CD8-positive, alpha-beta memory T cell (primary cell): ENCODE data around the gene LRRC23. TPM values are rescaled to one million over a fixed set of nuclear protein-coding genes. Genes with fewer than 3 reads are reported as not detected.

Experiments
- CTCF ChIA-PET: fragments of 350-600 bp; sonication (Branson Sonifier 250); formaldehyde crosslinking; loops from one replicate; lab custom pipeline; 2021; ENCODE audit warnings: antibody characterized with exemption; lab: Charles Lee
- POLR2A ChIA-PET: fragments of 350-600 bp; sonication (Branson Sonifier 250); formaldehyde crosslinking; loops from one replicate; lab custom pipeline; 2021; ENCODE audit warnings: antibody characterized with exemption; lab: Charles Lee
- DNase-seq, 5 donors: peaks; one replicate each; pipeline versions ENCODE4 v3.0.0 to v3.0.0-alpha.2; 2020 to 2022; ENCODE audit warnings: mixed read lengths in 1 of 5
- H3K27ac ChIP-seq: one replicate; pipeline ENCODE4 v1.7.0; 2013; ENCODE audit warnings: low read depth, mild to moderate bottlenecking, low read length, moderate library complexity
- H3K27me3 ChIP-seq: 2 replicates; pipeline ENCODE4 v1.7.0; 2013; ENCODE audit warnings: low read length, mild to moderate bottlenecking; ENCODE audit not compliant: insufficient read depth, poor library complexity, severe bottlenecking
- H3K36me3 ChIP-seq: 2 replicates; pipeline ENCODE4 v1.7.0; 2013; ENCODE audit warnings: mild to moderate bottlenecking, low read length, moderate library complexity; ENCODE audit not compliant: insufficient read depth
- H3K4me1 ChIP-seq: 2 replicates; pipeline ENCODE4 v1.7.0; 2013; ENCODE audit warnings: mild to moderate bottlenecking, low read length, moderate library complexity; ENCODE audit not compliant: insufficient read depth
- H3K4me3 ChIP-seq: 2 replicates; pipeline ENCODE4 v1.7.0; 2013; ENCODE audit warnings: mild to moderate bottlenecking, low read length
- H3K9me3 ChIP-seq: 2 replicates; pipeline ENCODE4 v1.7.0; 2013; ENCODE audit warnings: mild to moderate bottlenecking, low read length
- H3K27ac Mint-ChIP-seq, 8 donors: one replicate each; pipeline ENCODE4 v1.8.0; 2020 to 2021; ENCODE audit warnings: mixed read lengths in 8 of 8, mild to moderate bottlenecking in 6 of 8, inconsistent platforms in 3 of 8, moderate library complexity in 3 of 8
- H3K27me3 Mint-ChIP-seq, 2 donors: one replicate each; pipeline ENCODE4 v1.8.0; 2020 to 2021; ENCODE audit warnings: mixed read lengths in 2 of 2, mild to moderate bottlenecking in 1 of 2, moderate library complexity in 1 of 2
- H3K36me3 Mint-ChIP-seq, 3 donors: one replicate each; pipeline ENCODE4 v1.8.0; 2020 to 2021; ENCODE audit warnings: mixed read lengths in 3 of 3, inconsistent platforms in 1 of 3, mild to moderate bottlenecking in 1 of 3
- H3K4me1 Mint-ChIP-seq, 3 donors: one replicate each; pipeline ENCODE4 v1.8.0; 2020 to 2021; ENCODE audit warnings: mixed read lengths in 3 of 3, inconsistent platforms in 1 of 3, mild to moderate bottlenecking in 1 of 3
- H3K4me3 Mint-ChIP-seq, 7 donors: one replicate each; pipeline ENCODE4 v1.8.0; 2020 to 2021; ENCODE audit warnings: mixed read lengths in 7 of 7, mild to moderate bottlenecking in 6 of 7, moderate library complexity in 4 of 7, inconsistent platforms in 2 of 7
- H3K9me3 Mint-ChIP-seq, 5 donors: one replicate each; pipeline ENCODE4 v1.8.0; 2020 to 2022; ENCODE audit warnings: mixed read lengths in 5 of 5, mild to moderate bottlenecking in 3 of 5, moderate library complexity in 2 of 5, inconsistent platforms in 1 of 5
- polyA plus RNA-seq: library from polyadenylated mRNA; unstranded; fragments of 300-500 nt; fragmentation: Illumina TruSeq; gene quantifications from one replicate; pipeline ENCODE4 v1.2.3, GENCODE V29; 2021
- total RNA-seq, 2 experiments: library from RNA; stranded (reverse); gene quantifications; one replicate each; pipeline ENCODE4 v1.2.3, GENCODE V29; 2021

The LRRC23 gene
- total and polyA plus RNA-seq, 3 experiments from 2014 or later, result 4.9 to 5.0 (median 5.0) TPM

DNA sequence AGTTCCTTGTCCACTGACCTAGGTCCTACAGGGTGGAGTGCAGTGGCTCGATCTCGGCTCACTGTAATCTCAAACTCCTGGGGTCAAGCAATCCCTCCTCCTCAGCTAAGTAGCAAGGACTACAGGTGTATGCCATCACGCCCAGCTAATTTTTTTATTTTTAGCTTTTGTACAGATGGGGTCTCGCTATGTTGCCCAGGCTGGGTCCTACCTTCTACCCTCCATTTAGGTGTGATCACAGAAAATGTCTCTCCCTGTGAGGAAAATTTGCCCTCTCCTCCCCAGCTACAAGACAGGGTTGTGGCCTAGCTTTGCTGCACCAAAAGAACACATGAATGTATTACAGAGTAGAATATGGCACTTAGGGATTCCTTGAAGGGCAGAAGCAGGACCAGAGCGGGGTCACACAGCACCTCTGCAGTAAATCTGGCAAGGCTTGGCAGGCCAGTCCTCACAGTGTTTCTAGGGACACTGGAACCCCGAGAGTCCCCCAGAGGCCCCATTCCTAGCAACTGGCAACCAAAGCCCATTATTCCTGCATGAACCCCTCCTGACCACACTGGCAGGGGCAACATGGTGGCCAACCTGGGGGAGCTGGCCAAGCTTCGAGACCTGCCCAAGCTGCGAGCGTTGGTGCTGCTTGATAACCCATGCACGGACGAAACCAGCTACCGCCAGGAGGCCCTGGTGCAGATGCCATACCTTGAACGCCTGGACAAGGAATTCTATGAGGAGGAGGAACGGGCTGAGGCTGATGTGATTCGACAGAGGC, 7.7 kb downstream of the LRRC23 start:
- Mint-ChIP-seq H3K4me3 (peak overlapping the region in 6 of 7 donors; percentile 13 to 95 (median 66)), H3K27ac (peak overlapping the region; percentile 81 to 98 (median 94)), H3K27me3 (no peaks in the 10 kb centered on the region), H3K9me3 (no peaks in the 10 kb centered on the region), H3K36me3 (peaks cover 0 to 30% (median 3%) of the 10 kb centered on the region in 3 donors), H3K4me1 (peaks cover 21 to 44% (median 30%) of the 10 kb centered on the region in 3 donors)
- no peak overlapping the region for H3K27ac ChIP-seq
- POLR2A ChIA-PET, result interaction anchor here (0.6 to 2.6 kb wide), 4 partner anchors 21 to 1011 kb away, joined by 3 to 14 read pairs (median 10); no protein-coding TSS in a partner anchor
- no peaks in the 10 kb centered on the region for H3K27me3 ChIP-seq
- H3K9me3 ChIP-seq, result no peaks in the 10 kb centered on the region
- H3K36me3 ChIP-seq, result no peaks in the 10 kb centered on the region
- CTCF ChIA-PET, result interaction anchor here (1.1 to 4.4 kb wide), 6 partner anchors 10 to 40 kb away, joined by 3 to 28 read pairs (median 14); partner anchors contain the start of gene SPSB2
- H3K4me1 ChIP-seq, result peaks cover 21% of the 10 kb centered on the region
- no peak for DNase-seq
- H3K4me3 ChIP-seq, result no peak overlapping the region

DNA sequence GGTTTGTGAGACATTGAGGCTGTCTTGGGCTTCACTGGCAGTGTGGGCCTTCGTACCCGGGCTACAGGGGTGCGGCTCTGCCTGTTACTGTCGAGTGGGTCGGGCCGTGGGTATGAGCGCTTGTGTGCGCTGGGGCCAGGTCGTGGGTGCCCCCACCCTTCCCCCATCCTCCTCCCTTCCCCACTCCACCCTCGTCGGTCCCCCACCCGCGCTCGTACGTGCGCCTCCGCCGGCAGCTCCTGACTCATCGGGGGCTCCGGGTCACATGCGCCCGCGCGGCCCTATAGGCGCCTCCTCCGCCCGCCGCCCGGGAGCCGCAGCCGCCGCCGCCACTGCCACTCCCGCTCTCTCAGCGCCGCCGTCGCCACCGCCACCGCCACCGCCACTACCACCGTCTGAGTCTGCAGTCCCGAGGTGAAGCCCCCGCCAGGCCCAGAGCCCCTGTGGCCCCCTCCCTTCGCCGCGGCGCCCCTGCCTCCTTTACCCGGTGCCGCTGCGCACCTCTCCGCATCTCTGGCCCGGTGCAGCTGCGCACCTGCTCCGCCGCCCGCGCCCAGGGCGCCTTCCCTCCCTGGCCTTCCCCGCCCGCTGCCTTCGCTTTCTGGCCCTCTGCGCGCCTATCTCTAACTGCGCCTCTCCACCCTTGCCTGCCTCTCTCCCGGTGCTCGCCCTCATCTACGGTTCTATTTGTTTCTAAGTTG, 9.8 kb downstream of the LRRC23 start, which contains the start of gene ENO2:
ENO2 (plus strand) TSS at position 335 of the 701 bp plus-strand sequence. CDS start 1,253 bp downstream, outside the sequence.
- Mint-ChIP-seq H3K27ac (peak within 1 kb of the TSS; percentile 94 to 99 (median 96)), H3K4me1 (peaks cover 21 to 44% (median 30%) of the 10 kb centered on the region in 3 donors), H3K9me3 (no peaks in the 10 kb centered on the region), H3K36me3 (peaks cover 0 to 39% (median 2%) of the 10 kb centered on the region in 3 donors), H3K4me3 (peak within 1 kb of the TSS; percentile 89 to 99 (median 94)), H3K27me3 (no peaks in the 10 kb centered on the region)
- peak within 1 kb of the TSS; percentile 69 for H3K4me3 ChIP-seq
- no peaks in the 10 kb centered on the region for H3K27me3 ChIP-seq
- ChIA-PET POLR2A (interaction anchor here (0.6 to 2.6 kb wide), 17 partner anchors 9 to 244 kb away, joined by 3 to 14 read pairs (median 5); partner anchors contain the start of genes C12orf57, LRRC23, RNU7-1 and SPSB2), CTCF (interaction anchor here (0.7 to 4.4 kb wide), 7 partner anchors 11 to 49 kb away, joined by 3 to 28 read pairs (median 4); partner anchors contain the start of genes C12orf57, RNU7-1 and SPSB2)
- peak within 1 kb of the TSS; percentile 66 for H3K27ac ChIP-seq
- H3K9me3 ChIP-seq, result no peaks in the 10 kb centered on the region
- peaks cover 2% of the 10 kb centered on the region for H3K36me3 ChIP-seq
- H3K4me1 ChIP-seq, result peaks cover 21% of the 10 kb centered on the region
- DNase-seq, result peak; percentile 79 to 94 (median 87)

GRCh38 chr12:6914947-6915788, 10.5 kb downstream of the LRRC23 start:
- Histone ChIP-seq H3K36me3 (peaks cover 6% of the 10 kb centered on the region), H3K27me3 (no peaks in the 10 kb centered on the region), H3K4me3 (peak overlapping the region; percentile 69), H3K4me1 (peaks cover 21% of the 10 kb centered on the region), H3K27ac (peak overlapping the region; percentile 66), H3K9me3 (no peaks in the 10 kb centered on the region)
- no peak for DNase-seq
- peaks cover 3 to 47% (median 4%) of the 10 kb centered on the region in 3 donors for H3K36me3 Mint-ChIP-seq
- H3K9me3 Mint-ChIP-seq, result no peaks in the 10 kb centered on the region
- CTCF ChIA-PET, result interaction anchor here (1.3 to 4.4 kb wide), 6 partner anchors 10 to 46 kb away, joined by 3 to 28 read pairs (median 6); partner anchors contain the start of genes C12orf57, RNU7-1 and SPSB2
- H3K27me3 Mint-ChIP-seq, result no peaks in the 10 kb centered on the region
- peaks cover 21 to 44% (median 30%) of the 10 kb centered on the region in 3 donors for H3K4me1 Mint-ChIP-seq
- POLR2A ChIA-PET, result interaction anchor here (1.0 to 2.6 kb wide), 11 partner anchors 9 to 193 kb away, joined by 3 to 14 read pairs (median 7); partner anchors contain the start of genes C12orf57, LRRC23, RNU7-1 and SPSB2
- H3K27ac Mint-ChIP-seq, result peak overlapping the region; percentile 94 to 99 (median 96)
- H3K4me3 Mint-ChIP-seq, result peak overlapping the region; percentile 89 to 99 (median 94)

- POLR2A ChIA-PET, result interaction anchor here (1.2 kb wide), 1 partner anchor 9 kb away, joined by 3 read pairs; no protein-coding TSS in a partner anchor
- Mint-ChIP-seq H3K9me3 (no peaks in the 10 kb centered on the region), H3K27ac (peak overlapping the region; percentile 29 to 97 (median 95)), H3K27me3 (no peaks in the 10 kb centered on the region), H3K4me1 (peaks cover 21 to 44% (median 30%) of the 10 kb centered on the region in 3 donors), H3K4me3 (peak overlapping the region; percentile 79 to 99 (median 94)), H3K36me3 (peaks cover 3 to 47% (median 4%) of the 10 kb centered on the region in 3 donors)
- CTCF ChIA-PET, result interaction anchor here (1.0 to 4.4 kb wide), 6 partner anchors 8 to 46 kb away, joined by 3 to 28 read pairs (median 6); partner anchors contain the start of gene SPSB2
- Histone ChIP-seq H3K36me3 (peaks cover 6% of the 10 kb centered on the region), H3K9me3 (no peaks in the 10 kb centered on the region), H3K27ac (no peak overlapping the region), H3K4me3 (no peak overlapping the region), H3K4me1 (peaks cover 21% of the 10 kb centered on the region), H3K27me3 (no peaks in the 10 kb centered on the region)
- no peak for DNase-seq
Observed at GRCh38 chr12:6915789-6916285, 11.2 kb downstream of the LRRC23 start.

- POLR2A ChIA-PET, result interaction anchor here (0.9 to 1.2 kb wide), 2 partner anchors 9 to 42 kb away, joined by 3 read pairs; no protein-coding TSS in a partner anchor
Observed at GRCh38 chr12:6916426-6917200, 12.0 kb downstream of the LRRC23 start.

DNA sequence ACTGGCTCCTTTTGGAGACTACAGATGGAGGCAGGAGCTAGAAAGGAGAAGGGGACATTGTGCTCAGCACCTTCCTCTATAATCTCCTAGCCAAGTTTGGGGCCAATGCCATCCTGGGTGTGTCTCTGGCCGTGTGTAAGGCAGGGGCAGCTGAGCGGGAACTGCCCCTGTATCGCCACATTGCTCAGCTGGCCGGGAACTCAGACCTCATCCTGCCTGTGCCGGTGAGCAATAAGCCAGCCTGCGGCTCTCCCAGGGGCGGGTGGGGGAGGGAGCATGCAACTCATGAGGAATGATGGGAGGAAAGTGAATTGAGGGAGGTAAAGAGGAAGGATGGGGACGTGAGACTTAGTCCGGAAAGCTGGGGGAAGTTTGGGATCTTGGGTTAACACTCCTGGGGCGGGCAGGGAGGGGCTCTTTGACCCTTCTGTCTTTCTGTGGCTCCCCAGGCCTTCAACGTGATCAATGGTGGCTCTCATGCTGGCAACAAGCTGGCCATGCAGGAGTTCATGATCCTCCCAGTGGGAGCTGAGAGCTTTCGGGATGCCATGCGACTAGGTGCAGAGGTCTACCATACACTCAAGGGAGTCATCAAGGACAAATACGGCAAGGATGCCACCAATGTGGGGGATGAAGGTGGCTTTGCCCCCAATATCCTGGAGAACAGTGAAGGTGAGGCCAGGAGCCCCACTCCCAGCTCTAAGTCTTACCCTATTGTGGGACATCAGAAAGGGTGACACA, 13.0 kb downstream of the LRRC23 start:
- H3K36me3 ChIP-seq, result peaks cover 6% of the 10 kb centered on the region

More at GRCh38 chr12:6916426-6917200, 12.0 kb downstream of the LRRC23 start:
- Mint-ChIP-seq H3K36me3 (peaks cover 3 to 52% (median 4%) of the 10 kb centered on the region in 3 donors), H3K4me3 (peak overlapping the region; percentile 57 to 99 (median 82)), H3K9me3 (no peaks in the 10 kb centered on the region), H3K4me1 (peaks cover 21 to 44% (median 30%) of the 10 kb centered on the region in 3 donors), H3K27ac (peak overlapping the region; percentile 2 to 97 (median 92)), H3K27me3 (no peaks in the 10 kb centered on the region)
- Histone ChIP-seq H3K4me1 (peaks cover 21% of the 10 kb centered on the region), H3K4me3 (no peak overlapping the region), H3K27ac (no peak overlapping the region), H3K36me3 (peaks cover 6% of the 10 kb centered on the region), H3K27me3 (no peaks in the 10 kb centered on the region), H3K9me3 (no peaks in the 10 kb centered on the region)
- CTCF ChIA-PET, result interaction anchor here (1.0 to 2.3 kb wide), 4 partner anchors 9 to 44 kb away, joined by 3 to 8 read pairs (median 4); partner anchors contain the start of gene SPSB2
- no peak for DNase-seq

More for the DNA sequence above, 13.0 kb downstream of the LRRC23 start:
- Mint-ChIP-seq H3K9me3 (no peaks in the 10 kb centered on the region), H3K27ac (peak overlapping the region in 2 of 8 donors; percentile 43 to 66), H3K36me3 (peaks cover 3 to 63% (median 4%) of the 10 kb centered on the region in 3 donors), H3K27me3 (no peaks in the 10 kb centered on the region), H3K4me3 (peak overlapping the region in 1 of 7 donors; percentile 57), H3K4me1 (peaks cover 21 to 42% (median 30%) of the 10 kb centered on the region in 3 donors)
- POLR2A ChIA-PET, result interaction anchor here (0.9 kb wide), 2 partner anchors 20 to 41 kb away, joined by 3 read pairs; no protein-coding TSS in a partner anchor
- Histone ChIP-seq H3K9me3 (no peaks in the 10 kb centered on the region), H3K27me3 (no peaks in the 10 kb centered on the region), H3K4me3 (no peak overlapping the region), H3K4me1 (peaks cover 21% of the 10 kb centered on the region), H3K27ac (no peak overlapping the region)
- CTCF ChIA-PET, result interaction anchor here (0.7 to 2.3 kb wide), 4 partner anchors 20 to 200 kb away, joined by 3 to 8 read pairs (median 4); no protein-coding TSS in a partner anchor
- DNase-seq, result no peak
